Ectodermal cell (in vitro differentiated cells): ENCODE data around the gene HIBCH. TPM values are rescaled to one million over a fixed set of nuclear protein-coding genes. Genes with fewer than 3 reads are reported as not detected.
"Not testable (repeated sequence)": the region's sequence is repeated elsewhere in the genome, so short reads cannot be mapped to it uniquely, and the experiment has no call there.

Experiments used
- H3K27ac ChIP-seq: 2 replicates; pipeline ENCODE4 v1.7.0; 2013; ENCODE audit warnings: mild to moderate bottlenecking, low read depth, low read length; ENCODE audit not compliant: insufficient read depth, poor library complexity, severe bottlenecking
- H3K27me3 ChIP-seq: 2 replicates; pipeline ENCODE4 v1.7.0; 2013; ENCODE audit warnings: mild to moderate bottlenecking, low read length; ENCODE audit not compliant: insufficient read depth, control insufficient read depth, poor library complexity, severe bottlenecking
- H3K36me3 ChIP-seq: one replicate; pipeline ENCODE4 v1.7.0; 2013; ENCODE audit warnings: low read length; ENCODE audit not compliant: control insufficient read depth, insufficient read depth
- H3K4me1 ChIP-seq: one replicate; pipeline ENCODE4 v1.7.0; 2013; ENCODE audit warnings: low read length; ENCODE audit not compliant: control insufficient read depth, insufficient read depth
- H3K4me3 ChIP-seq: 2 replicates; pipeline ENCODE4 v1.7.0; 2013; ENCODE audit warnings: low read depth, low read length, control low read depth; ENCODE audit not compliant: insufficient read depth
- H3K9me3 ChIP-seq: 2 replicates; pipeline ENCODE4 v1.7.0; 2013; ENCODE audit warnings: mild to moderate bottlenecking, low read length, moderate library complexity; ENCODE audit not compliant: control insufficient read depth
- WGBS, 2 experiments: methylation state at CpG; one replicate each; pipeline ENCODE4 v1.1.7; 2013; ENCODE audit warnings: missing lambda C conversion rate in 2 of 2; 5-methylcytosine and 5-hydroxymethylcytosine counted together
- polyA plus RNA-seq, 4 experiments: library from polyadenylated mRNA; stranded (reverse); fragments of 50-300 nt; gene quantifications; one replicate each; pipeline ENCODE4 v1.2.3, GENCODE V29; 2013

The HIBCH gene
- polyA plus RNA-seq (2013, experiment 1 of 4), result 46.1 TPM
- polyA plus RNA-seq (2013, experiment 2 of 4), result 51.1 TPM
- polyA plus RNA-seq (2013, experiment 3 of 4), result 37.0 TPM
- polyA plus RNA-seq (2013, experiment 4 of 4), result 38.0 TPM

- peak within 1 kb of the TSS; percentile 72 for H3K4me3 ChIP-seq
- WGBS, 2 experiments, result 0 to 2% methylated on average over 48 to 50 of the region's 50 CpGs
- H3K9me3 ChIP-seq, result no peaks in the 10 kb centered on the region
Observed at GRCh38 chr2:190319555-190320498, at the start of gene HIBCH. TSS of gene HIBCH (minus strand) at chr2:190319826. CDS start at chr2:190319750, 76 bp downstream.

DNA sequence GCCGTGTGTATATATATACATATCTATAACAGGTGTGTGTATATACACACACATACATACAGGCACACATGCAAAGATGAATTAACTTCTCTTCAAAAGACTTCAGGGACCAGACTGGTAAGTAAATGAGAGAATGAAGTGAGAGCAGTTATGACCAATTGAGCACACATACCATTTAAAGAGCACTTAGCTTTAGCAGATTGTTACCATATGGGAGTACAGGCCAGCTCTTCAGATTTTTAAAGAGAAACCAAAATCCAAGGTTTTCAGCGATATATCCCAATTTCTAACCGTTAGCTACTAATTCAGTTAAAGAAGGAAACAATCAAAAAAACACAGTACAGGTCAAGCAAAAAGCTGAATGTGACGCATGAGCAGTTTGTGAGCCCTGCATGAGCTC is 47.5 kb upstream of the HIBCH start:
- H3K36me3 ChIP-seq, result no peaks in the 10 kb centered on the region
- H3K27me3 ChIP-seq, result no peaks in the 10 kb centered on the region
- no peak overlapping the region for H3K4me3 ChIP-seq
- no peaks in the 10 kb centered on the region for H3K9me3 ChIP-seq
- H3K27ac ChIP-seq, result no peak overlapping the region
- no peaks in the 10 kb centered on the region for H3K4me1 ChIP-seq
- 94 to 98% methylated on average over 3 of the region's 4 CpGs for WGBS, 2 experiments

More at GRCh38 chr2:190319555-190320498, at the start of gene HIBCH:
- H3K4me1 ChIP-seq, result peaks cover 5% of the 10 kb centered on the region
- H3K27ac ChIP-seq, result peak within 1 kb of the TSS; percentile 18
- peaks cover 5% of the 10 kb centered on the region for H3K27me3 ChIP-seq
- H3K36me3 ChIP-seq, result no peaks in the 10 kb centered on the region

DNA sequence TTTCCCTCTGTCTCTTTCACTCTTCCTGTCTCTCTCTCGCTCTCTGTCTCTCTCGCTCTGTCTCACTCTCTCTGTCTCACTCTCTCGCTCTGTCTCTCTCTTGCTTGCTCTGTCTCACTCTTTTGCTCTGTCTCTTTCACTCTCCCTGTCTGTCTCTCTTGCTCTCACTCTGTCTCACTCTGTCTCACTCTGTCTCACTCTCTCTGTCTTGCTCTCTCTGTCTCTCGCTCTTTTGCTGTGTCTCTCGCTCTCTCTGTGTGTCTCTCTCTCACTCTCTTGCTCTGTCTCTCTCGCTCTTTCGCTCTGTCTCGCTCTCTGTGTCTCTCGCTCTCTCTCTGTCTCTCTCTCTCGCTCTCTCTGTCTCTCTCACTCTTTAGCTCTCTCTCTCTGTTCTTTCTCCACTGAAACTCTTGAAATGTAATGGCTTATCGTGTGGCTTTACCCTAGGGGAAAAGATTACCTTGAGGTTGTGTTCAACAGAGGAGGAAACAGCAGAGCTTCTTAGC is 46.7 kb upstream of the HIBCH start:
- Histone ChIP-seq H3K36me3 (no peaks in the 10 kb centered on the region), H3K4me3 (no peak overlapping the region), H3K4me1 (no peaks in the 10 kb centered on the region), H3K27ac (no peak overlapping the region), H3K9me3 (no peaks in the 10 kb centered on the region), H3K27me3 (no peaks in the 10 kb centered on the region)
- whole genome bisulfite sequencing, 2 experiments, result 88% methylated on average over 11 of the region's 11 CpGs

DNA sequence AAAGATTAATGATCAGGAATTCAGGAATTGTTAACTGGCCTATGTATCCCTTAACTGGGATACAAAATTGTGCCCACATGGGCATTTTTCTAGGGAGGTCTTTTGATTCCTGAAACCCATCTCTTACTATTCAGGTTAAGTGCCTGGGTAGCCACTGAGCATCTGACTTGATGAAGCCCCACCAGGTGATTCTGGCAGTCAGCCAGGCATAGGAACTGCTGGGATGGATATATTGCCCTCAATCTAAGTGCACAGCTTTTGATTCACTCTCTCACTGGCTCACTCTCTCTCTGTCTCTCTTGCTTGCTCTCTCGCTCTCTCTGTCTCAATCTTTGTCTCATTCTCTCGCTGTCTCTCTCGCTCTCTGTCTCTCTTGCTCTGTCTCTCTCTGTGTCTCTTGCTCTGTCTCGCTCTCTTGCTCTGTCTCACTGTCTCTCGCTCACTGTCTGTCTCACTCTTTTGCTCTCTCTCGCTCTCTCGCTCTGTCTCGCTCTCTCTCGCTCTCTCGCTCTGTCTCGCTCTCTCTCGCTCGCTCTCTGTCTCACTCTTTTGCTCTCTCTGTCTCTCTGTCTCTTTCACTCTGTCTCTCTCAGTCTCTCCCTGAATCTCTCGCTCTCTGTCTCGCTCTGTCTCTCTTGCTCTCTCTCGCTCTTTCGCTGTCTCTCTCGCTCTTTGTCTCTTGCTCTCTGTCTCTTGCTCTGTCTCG is 46.0 kb upstream of the HIBCH start:
- Histone ChIP-seq H3K4me1 (no peaks in the 10 kb centered on the region), H3K4me3 (no peak overlapping the region), H3K27ac (no peak overlapping the region), H3K36me3 (no peaks in the 10 kb centered on the region), H3K9me3 (no peaks in the 10 kb centered on the region), H3K27me3 (no peaks in the 10 kb centered on the region)
- WGBS, 2 experiments, result 88 to 91% methylated on average over 19 of the region's 19 CpGs

- WGBS, 2 experiments, result 95 to 100% methylated on average over 1 of the region's 1 CpG
- Histone ChIP-seq H3K27ac (no peak overlapping the region), H3K4me1 (peaks cover 5% of the 10 kb centered on the region), H3K36me3 (no peaks in the 10 kb centered on the region), H3K27me3 (no peaks in the 10 kb centered on the region), H3K9me3 (no peaks in the 10 kb centered on the region), H3K4me3 (no peak overlapping the region)
Observed at GRCh38 chr2:190362894-190363293, 43.3 kb upstream of the HIBCH start.

- H3K27me3 ChIP-seq, result no peaks in the 10 kb centered on the region
- WGBS, 2 experiments, result 84% methylated on average over 2 of the region's 2 CpGs; no CpG with 5 or more reads in 1 of the 2 experiments
- H3K9me3 ChIP-seq, result no peaks in the 10 kb centered on the region
- no peaks in the 10 kb centered on the region for H3K36me3 ChIP-seq
- peaks cover 5% of the 10 kb centered on the region for H3K4me1 ChIP-seq
- no peak overlapping the region for H3K4me3 ChIP-seq
- H3K27ac ChIP-seq, result no peak overlapping the region
Observed at GRCh38 chr2:190361572-190361971, 41.9 kb upstream of the HIBCH start.

DNA sequence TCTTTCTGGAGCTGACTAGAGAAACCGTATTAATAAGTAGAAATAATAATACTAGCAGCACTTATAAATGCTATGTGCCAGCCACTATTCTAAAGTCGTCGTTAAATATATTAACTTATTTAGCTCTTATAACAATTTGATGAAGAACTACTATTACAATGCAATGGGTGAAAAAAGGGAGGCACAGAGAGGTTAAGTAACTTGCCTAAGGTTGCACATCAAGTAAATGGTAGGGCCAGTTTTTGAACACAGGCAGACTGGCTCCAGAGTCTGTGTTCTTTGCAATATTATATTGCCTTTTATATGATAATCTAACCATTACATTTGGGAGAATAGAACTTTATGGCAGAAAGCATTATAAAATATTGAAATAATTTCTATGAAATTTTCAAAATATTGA is 41.3 kb upstream of the HIBCH start:
- H3K4me1 ChIP-seq, result peaks cover 5% of the 10 kb centered on the region
- no peak overlapping the region for H3K27ac ChIP-seq
- no peaks in the 10 kb centered on the region for H3K27me3 ChIP-seq
- H3K36me3 ChIP-seq, result no peaks in the 10 kb centered on the region
- no peak overlapping the region for H3K4me3 ChIP-seq
- 100% methylated on average over 2 of the region's 3 CpGs; no CpG with 5 or more reads in 1 of the 2 experiments for WGBS, 2 experiments
- H3K9me3 ChIP-seq, result no peaks in the 10 kb centered on the region

- Histone ChIP-seq H3K27ac (no peak overlapping the region), H3K4me3 (no peak overlapping the region), H3K27me3 (no peaks in the 10 kb centered on the region), H3K36me3 (no peaks in the 10 kb centered on the region), H3K4me1 (peaks cover 5% of the 10 kb centered on the region), H3K9me3 (no peaks in the 10 kb centered on the region)
Observed at GRCh38 chr2:190360561-190360960, 40.9 kb upstream of the HIBCH start.

DNA sequence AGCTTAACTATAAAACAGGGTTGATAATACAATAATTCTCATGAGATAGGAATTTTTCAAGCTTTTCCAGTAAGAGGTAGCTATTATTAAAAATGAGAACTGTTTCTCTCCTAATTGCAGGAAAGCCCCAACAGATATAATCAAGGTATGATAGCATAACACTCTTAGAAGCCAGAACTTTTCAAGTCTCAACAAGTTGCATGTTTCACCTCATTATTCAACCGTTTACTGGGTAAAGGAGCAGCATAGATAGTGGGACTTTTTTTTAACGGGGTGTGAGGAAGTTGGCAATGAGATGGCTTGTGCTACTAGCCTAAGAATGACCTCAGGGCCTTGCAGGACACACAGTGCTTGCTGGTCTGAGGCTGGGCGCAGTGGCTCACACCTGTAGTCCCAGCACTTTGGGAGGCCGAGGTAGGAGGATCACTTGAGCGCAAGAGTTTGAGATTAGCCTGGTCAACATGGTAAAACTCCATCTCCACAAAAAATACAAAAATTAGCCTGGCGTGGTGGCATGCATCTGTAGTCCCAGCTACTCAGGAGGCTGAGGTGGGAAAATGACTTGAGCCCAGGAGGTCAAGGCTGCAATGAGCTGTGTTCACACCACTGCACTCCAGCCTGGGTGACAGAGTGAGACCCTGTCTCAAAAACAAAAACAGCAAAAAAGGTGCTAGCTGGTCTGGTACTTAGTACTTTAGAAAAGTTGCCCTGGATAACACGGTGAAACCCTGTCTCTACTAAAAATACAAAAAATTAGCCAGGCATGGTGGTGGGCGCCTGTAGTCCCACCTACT is 39.2 kb upstream of the HIBCH start:
- H3K27ac ChIP-seq, H3K4me3 ChIP-seq, H3K27me3 ChIP-seq, H3K36me3 ChIP-seq, H3K9me3 ChIP-seq, H3K4me1 ChIP-seq: not testable (repeated sequence)
- 94 to 95% methylated on average over 8 of the region's 8 CpGs for WGBS, 2 experiments
